PFSK-1 (cell line): ENCODE data around the gene LRMDA.

ENCODE experiments used
- POLR2AphosphoS5 ChIP-seq: IDR thresholded peaks from 2 replicates; pipeline ENCODE4 v1.6.1; 2012; ENCODE audit warnings: low read depth, mild to moderate bottlenecking, control low read depth, low read length, moderate library complexity
- SIN3A ChIP-seq: IDR thresholded peaks from 2 replicates; pipeline ENCODE4 v1.6.1; 2012; ENCODE audit warnings: mild to moderate bottlenecking, low read length, moderate library complexity, borderline replicate concordance; ENCODE audit not compliant: insufficient read depth

DNA sequence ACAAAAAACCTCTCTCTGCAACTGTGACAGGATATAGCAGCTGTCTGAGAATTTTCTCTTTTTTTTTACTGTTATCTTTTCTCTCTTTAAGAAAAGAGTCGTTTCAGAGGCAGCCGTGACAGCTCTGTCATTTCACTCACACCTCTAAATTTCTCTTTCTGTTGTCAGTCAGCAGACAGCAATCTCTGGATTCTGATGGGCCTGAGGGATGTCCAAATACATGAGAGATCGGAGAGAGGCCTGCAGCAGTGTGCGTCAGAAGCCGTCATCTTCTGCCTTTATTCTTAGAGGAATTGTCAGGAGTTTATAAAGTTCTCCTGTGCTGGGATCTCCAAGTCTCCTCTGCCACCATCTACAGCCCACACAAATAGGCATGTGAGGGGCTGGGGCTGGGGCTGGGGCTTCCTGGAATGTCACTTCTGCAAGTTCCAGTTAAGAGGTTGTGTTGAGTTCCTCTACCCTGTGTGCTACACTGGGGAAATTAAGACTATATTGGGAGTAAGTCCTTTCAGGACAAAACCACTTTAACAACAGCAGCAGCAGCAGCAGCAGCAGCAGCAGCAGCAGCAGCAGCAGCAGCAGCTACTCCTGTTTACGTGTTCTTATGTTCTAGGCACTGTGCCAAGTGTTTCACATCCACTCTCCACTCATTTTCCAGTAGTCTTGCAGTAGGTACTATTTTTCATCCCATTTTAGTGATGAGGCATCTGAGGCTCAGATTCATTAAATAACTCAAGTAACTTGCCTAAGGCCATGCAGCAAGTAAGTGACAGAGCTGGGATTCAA is 541.3 kb downstream of the LRMDA start:
- TF ChIP-seq POLR2AphosphoS5 (no peak), SIN3A (no peak)
